Left forelimb (tissue), 1 donor: ENCODE data around the gene PIP5K1C.
"Not testable (repeated sequence)": the region's sequence is repeated elsewhere in the genome, so short reads cannot be mapped to it uniquely, and the experiment has no call there.

Experiments used
- DNase-seq: peaks from one replicate; pipeline ENCODE4 v3.0.0-alpha.2; 2018; ENCODE audit warnings: low spot score

Gene PIP5K1C

GRCh38 chr19:3661284-3662238 is 38.7 kb downstream of the PIP5K1C start:
- no peak for DNase-seq

GRCh38 chr19:3660493-3661219 is 39.6 kb downstream of the PIP5K1C start:
- no peak for DNase-seq

- DNase-seq = no peak
Measured at GRCh38 chr19:3659746-3660112, 40.5 kb downstream of the PIP5K1C start.

GRCh38 chr19:3658870-3659745 is 41.2 kb downstream of the PIP5K1C start:
- DNase-seq = no peak

GRCh38 chr19:3658004-3658869 is 42.0 kb downstream of the PIP5K1C start:
- no peak for DNase-seq

- DNase-seq = no peak
Measured at GRCh38 chr19:3657395-3657769, 42.9 kb downstream of the PIP5K1C start.

- DNase-seq = no peak
Measured at GRCh38 chr19:3656747-3657394, 43.4 kb downstream of the PIP5K1C start.

- no peak for DNase-seq
Measured at GRCh38 chr19:3656073-3656746, 44.1 kb downstream of the PIP5K1C start.

GRCh38 chr19:3655402-3656072 is 44.7 kb downstream of the PIP5K1C start:
- no peak for DNase-seq

GRCh38 chr19:3653865-3654513 is 46.3 kb downstream of the PIP5K1C start:
- DNase-seq = no peak

GRCh38 chr19:3653081-3653795 is 47.0 kb downstream of the PIP5K1C start:
- DNase-seq = no peak

GRCh38 chr19:3652422-3652821 is 47.8 kb downstream of the PIP5K1C start:
- no peak for DNase-seq

- no peak for DNase-seq
Measured at GRCh38 chr19:3651684-3652083, 48.6 kb downstream of the PIP5K1C start.

- DNase-seq = no peak
Measured at GRCh38 chr19:3649888-3650287, 50.4 kb downstream of the PIP5K1C start.

- DNase-seq = no peak
Measured at GRCh38 chr19:3648037-3648905, 52.0 kb downstream of the PIP5K1C start.

- DNase-seq = not testable (repeated sequence)
Measured at GRCh38 chr19:3647102-3647501, 53.2 kb downstream of the PIP5K1C start.

GRCh38 chr19:3646336-3647092 is 53.8 kb downstream of the PIP5K1C start:
- no peak for DNase-seq
